Umbilical cord (tissue), 2 donors: Measurements from ENCODE around the gene SLC25A26. TPM values are rescaled to one million over a fixed set of nuclear protein-coding genes. Genes with fewer than 3 reads are reported as not detected.

Experiments
- DNase-seq: peaks from one replicate; pipeline ENCODE4 v3.0.0-alpha.2; 2015; ENCODE audit warnings: low spot score
- total RNA-seq: library from RNA; depleted of rRNA; stranded (reverse); fragments of >200 nt; gene quantifications from one replicate; pipeline ENCODE4 v1.2.3, GENCODE V29; 2014; ENCODE audit warnings: low replicate concordance; ENCODE audit not compliant: insufficient read depth

SLC25A26 gene
- total RNA-seq, 1 donor from 2014 or later, result 10.6 TPM

DNA sequence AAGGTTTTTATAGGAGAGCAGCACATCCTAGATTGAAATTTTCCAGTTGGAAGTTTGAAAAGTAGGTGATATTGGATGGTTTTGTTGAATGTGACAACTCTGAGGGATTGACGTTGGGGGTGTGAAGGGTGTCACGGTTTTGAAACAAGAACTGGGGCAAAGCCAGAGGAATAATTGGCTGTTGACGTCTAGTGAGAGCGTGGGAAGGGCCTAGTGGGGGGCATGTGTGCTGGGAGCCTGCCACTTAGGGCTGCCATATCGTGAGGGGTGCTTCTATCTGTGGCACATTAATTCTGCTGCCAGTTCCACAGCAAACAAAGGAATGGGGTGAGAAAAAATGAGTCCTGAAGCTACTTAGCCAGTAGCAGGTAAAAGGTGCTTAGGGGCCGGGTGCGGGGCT is 150.6 kb downstream of the SLC25A26 start:
- DNase-seq, result no peak

DNA sequence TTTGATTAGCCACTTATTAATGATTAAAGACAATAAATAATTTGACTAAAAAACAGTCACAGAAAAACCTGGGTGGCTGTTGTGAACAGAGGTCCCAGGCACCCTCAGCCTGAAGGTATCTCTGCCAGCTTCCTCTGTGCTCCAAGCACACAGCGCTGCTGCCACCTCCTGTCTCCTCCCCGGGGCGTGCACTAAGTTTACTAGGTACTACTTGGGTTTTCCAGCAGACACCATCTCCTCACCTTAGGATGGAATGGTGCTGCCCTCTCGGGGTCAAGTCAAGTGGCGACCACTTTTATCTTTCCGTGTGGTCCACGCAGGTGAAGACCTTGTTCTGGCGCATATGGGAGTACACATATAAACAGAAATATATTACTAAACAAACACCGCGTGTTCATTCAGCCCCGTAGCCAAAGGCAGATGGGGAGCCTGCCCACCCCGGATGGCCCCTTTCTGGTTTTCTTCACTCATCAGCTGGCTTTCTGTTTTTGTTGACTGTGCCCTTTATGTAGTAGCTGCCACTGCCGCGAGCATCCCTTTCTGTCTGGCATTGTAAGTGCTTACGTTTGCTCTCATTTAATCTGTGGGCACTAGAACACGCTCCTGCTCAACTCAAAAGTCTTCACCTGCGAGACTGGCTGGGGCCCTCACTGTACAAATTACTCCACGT is 152.0 kb downstream of the SLC25A26 start:
- DNase-seq, result peak; percentile 51

DNA sequence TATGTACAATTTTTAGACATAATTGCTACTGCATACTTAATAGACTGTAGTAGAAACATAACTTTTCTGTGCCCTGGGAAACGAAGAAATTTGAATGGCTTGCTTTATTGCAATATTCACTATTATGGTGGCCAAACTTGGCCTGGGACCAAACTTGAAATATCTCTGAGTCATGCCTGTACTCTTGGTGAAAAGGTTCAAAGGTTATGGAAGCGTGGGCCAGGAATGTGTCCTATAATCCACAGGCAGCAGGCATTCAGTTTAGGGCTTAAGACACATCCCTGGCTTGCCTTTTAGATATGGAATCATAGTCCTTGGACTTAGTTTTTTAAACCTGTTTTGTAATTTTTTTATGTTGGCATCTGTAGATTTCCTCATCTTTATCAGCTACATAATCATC is 155.8 kb downstream of the SLC25A26 start:
- DNase-seq, result peak; percentile 45

DNA sequence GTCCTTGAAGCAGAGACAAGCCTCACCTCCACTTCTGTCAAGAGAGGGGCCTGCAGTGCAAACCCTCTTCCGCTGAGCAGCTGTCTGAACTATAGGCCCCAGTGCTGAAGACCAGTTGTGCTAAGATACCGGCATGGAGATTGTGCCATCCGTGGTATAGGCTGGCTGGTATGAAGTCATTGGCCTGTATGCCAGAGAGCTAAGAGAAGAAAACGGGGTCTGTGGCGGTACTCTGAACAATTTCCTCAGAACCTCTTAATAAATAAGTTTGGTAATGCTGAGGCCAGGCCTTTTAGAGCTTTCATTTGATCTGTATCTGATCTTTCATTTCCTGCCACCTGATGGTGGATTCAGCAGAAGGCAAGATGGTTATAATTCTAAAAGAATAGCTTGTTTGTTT is 157.0 kb downstream of the SLC25A26 start:
- no peak for DNase-seq

DNA sequence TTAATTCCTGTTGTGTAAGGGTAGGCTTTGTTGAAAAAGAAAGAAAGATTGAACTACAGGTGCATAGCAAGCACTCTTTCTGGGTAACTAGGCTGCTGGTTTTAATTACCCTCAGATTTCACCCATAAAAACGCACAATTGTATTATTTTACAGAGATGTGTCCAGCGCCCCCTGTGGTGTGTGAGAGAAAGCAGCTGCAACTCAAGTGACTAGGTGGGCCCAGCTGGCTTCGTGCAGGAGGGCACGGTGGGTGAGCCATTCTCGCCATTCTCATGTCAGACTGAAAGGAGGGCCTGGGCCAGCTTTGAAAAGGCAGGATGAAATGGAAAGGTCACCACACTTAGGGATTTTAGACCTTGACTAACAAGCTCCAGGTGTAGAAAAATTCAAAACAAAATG is 157.5 kb downstream of the SLC25A26 start:
- no peak for DNase-seq

DNA sequence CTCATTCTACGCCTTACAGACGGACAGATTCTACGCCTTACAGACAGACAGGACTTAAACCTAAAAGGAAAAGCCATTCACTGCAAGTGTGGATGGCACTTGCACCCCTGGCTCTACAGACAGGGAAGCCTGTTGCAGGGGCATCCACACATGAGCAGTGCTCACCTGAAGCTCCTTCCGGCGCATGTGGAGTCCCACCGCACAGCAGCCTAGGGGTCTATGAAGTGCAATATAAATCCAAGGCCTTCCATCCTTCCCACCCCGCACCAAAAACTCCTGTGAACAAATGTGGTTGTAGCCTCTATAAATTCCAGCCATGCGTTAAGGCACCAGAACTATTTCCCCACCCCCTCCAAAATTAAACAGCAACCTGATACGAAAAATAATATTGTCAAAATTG is 158.8 kb downstream of the SLC25A26 start:
- no peak for DNase-seq

DNA sequence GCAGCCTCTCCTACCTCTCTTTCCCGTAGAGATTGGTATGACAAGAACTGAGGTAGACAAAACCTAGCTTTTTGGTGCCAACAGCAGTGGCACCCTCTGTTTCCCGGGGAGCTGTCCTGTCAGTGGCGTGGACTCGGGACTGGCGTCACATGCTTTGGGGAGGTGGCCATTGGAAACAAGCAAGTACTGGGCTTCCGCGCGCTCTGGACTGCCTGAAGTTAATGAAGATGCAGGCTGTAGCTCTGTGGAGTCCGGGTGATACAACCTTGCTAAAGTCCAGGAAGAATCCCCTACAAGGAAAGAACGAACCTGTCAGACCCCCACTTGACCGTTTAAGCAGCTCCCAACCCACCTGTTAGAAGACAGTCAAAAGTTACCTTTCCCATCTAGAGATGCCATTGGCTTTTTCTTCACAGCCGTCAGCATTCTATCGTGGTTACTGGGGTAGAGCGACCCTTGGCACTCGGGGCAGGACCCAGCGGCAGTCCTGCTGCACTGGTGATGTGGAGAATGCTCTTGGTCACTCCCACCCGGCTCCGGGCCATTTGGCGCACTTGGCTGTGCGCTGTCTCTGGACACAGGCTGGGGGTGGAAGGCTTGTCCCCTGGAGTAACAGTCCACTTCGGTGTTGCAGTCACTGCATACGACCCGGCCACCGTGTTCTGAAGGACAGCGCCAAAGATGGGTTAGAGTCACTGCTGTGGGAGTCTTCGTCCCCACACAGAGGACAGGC is 159.6 kb downstream of the SLC25A26 start:
- no peak for DNase-seq

DNA sequence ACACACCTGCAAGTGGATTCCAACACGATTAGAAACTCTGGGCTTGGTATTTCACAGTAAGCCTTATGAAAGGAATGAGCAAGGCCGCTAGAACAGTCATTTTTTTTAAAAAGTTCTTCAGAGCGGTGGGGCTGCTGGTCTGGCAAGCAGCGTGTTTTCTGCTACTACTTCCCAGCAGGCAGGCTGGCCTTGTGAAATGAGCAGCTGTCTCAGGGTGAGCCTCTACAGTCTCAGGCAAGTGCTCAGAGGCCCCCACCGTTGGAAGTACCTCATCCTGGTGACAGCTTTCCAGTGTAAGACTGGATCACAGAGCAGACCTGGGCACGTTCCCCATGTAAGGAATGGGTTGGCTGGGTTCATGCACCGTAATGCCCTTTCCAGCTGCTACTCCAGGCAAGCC is 160.8 kb downstream of the SLC25A26 start:
- DNase-seq, result no peak

DNA sequence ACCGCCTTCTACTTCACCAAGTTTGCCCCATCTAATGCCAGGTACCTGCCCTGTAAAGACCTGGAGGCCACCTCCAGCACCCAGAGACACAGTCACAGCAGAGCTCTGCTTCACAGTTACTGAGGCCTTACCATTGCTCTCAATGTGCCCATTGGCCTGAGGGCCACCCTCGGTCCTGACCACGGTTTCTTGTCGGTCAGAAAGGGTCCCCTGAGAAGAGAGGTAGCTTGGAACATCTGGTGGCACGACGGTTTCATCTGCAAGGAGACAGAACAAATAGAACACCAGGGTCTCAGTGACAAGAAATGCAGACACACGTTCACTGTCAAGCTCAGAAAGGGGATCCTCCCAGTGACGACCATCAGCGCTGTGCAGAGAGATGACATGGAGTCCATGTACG is 161.3 kb downstream of the SLC25A26 start:
- no peak for DNase-seq

DNA sequence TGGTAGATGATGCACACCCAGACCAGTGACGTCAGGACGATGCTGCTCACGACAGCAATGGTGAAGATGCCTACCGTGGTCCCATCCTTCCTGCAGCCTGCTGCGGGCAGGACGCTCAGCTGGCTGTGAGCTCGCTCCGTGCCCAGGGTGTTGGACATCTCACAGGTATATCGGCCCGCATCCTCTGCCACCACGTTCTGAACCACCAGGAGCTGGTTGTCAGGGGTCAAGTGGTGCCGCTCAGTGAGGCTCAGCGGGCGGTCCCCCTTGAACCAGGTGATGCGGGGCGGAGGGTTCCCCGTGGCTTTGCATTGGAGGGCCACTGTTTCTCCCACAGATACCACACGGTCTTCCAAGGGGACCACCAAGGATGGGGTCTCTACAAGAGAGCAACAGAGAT is 162.2 kb downstream of the SLC25A26 start:
- no peak for DNase-seq

DNA sequence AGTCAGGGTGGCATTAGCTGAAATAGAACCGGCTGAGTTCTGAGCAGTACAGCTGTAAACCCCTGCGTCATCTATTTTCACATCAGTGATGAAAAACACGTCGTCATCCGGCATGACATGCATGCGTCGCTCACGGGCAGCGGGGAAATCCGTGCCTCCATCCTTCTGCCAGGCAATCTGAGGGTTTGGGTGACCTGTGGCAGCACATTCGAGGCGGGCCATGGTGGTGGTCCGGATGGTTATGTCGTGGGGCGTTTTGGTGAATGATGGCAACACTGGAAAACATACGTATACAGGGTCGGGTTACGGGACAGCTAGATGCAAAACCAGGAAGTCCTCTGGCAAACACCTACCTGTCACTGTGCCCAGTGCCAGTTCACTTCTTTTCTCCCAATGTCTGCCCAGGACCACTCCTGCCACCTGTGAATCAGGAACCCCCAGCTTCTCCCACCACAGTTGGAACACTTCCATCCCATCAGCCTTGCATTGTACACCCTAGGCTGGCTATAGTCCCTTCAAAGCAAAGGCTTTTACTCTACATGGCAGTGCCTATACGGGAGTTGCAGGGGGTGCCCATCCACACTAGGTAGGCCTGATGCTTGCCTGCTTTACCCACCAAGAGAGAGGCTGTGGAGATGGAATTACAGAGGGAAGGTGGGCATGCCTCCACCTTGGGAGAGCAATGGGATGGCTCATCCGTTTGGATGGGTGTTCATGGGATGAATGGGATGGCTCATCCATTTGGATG is 163.4 kb downstream of the SLC25A26 start:
- DNase-seq, result no peak

DNA sequence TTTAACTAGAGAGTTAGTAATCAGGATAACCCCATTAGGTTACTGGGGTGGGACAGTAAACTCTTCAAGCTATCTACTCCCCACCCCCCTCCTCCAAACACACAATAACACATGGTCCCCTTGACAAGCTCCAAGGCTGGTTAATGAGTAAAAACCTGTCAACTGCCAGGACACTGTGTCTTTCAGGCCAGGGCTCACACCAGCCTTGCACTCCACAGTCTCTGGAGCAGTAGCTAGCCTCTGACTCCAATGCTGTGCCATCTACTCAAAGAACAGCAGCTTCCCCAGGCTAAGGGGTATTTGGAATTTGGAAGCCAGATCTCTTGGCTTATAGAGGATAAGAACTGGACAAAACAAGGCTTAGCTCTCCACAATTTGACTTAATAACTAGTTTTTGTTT is 164.3 kb downstream of the SLC25A26 start:
- DNase-seq, result no peak

DNA sequence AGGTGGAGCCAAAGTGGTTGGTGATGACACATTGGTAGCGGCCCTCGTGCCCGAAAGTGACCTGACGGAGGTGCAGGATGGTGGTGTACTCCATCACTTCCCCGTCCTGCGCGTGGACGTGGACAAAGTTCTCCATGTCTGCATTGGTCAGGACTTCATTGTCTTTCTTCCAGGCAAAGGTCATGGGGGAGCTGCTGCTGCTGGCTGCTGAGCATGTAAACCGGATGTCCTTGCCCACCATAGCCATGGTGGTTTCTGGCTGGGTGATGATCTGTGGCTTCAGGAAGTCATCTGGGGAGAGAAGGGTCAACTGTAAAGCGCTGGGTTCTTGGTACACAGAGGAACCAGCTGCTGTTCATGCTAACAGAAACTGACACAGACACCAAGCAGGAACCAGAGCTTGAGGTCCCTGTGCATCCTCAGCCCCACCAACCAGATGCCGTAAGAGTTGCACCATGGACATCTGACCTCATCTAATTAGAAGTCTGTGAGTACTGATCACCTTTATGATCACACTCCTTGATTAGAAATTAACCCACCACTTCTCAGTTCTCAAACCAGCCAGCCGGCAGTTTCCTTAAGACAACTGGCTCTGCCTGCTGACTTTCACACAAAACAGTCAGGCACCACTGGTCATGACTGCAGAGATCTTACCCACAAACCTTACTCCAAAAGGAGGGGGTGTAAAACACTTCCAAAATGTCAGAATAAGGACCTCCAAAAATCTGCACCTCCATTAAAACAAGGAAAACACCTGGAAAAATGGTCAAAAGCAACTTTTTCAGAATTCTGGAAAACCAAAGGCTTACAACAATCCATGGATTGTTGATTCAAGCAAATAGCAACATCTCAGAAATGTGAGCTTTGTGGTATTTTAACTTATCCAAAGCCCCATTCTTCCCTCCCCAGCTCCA is 165.5 kb downstream of the SLC25A26 start:
- no peak for DNase-seq

DNA sequence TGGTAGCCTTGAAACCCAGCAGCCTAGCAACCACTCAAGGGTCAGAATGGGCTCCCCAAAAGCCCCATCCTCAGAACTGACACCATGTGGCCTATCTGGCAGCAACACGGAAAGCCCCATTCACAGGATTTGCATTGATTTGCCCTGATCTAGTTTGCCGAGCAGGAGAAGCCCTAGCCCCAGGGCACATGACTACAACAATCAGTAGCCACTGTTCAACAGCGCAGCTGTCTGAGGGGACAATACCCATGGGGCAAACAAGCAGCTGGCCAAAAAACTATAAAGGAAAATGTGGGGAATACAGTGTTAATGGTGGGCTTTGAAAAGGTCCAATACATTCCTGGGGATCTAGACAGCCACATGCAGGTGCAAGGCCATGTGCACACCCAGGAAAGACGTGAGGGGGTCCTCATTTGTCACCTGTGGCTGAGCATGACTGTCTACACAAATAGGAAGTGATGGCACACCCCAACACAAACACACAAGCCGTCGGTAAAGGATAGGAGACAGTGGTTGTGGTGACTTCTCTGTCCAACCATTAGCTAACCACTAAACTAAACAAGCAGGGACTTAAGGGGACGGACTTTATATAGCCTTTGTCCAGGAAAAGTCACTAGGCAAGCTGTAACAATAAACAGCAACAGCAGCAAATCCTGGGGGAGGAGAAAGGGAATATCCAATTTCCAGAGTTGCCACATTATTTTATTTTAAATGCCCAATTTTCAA is 166.3 kb downstream of the SLC25A26 start:
- no peak for DNase-seq

DNA sequence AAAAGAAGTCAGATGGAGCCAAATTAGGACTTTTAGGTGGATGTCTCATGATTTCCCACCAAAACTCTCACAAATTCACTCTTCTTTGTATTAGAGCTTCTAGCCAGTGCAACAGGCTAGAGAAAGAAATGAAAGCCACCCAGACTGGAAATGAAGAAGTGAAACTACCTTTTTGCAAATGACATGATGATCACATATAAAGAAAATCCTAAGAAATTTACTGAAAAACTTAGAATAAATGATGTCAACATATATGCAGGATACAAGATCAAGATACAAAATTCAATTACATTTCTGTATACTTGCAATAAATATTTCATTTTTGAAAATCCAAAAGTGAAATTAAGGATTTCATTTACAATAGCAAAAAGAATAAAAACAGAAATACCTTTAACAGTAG is 169.2 kb downstream of the SLC25A26 start:
- DNase-seq, result no peak

DNA sequence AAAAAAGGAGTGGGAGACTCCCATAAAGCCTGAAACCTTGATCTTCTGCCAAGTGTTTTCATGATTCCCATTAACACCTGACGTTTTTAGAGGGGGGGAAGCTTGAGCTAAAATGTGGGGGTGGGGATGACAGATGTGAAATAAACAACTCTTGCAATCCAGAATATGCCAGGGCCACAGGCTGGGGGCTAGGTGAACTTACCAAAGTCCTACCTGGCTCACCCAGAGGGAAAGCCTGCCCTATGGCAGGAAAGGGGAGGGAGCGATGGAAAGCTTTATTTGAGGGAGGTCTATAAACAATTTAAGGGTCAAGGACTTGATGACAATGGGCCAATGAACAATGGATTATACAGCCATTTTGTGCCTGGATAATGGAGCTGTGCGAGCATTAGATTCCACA is 171.7 kb downstream of the SLC25A26 start:
- DNase-seq, result no peak

DNA sequence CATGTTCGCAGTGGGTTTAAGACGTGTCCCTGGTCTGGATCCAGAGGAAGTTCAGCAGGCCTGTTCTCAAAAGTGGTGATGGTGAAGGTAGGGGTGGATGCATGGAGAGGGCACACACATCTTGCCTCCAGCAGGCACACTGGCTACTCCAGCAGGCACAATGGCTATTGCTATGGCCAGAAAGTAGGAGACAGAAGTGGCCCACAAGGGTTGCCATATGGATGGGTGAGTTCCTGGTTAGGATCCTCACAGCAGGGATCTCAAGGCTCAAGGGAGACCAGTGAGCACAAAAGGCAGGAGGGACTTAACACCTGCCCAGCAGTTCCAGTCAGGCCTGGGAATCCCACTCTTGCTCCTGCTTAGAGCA is 172.1 kb downstream of the SLC25A26 start:
- no peak for DNase-seq

DNA sequence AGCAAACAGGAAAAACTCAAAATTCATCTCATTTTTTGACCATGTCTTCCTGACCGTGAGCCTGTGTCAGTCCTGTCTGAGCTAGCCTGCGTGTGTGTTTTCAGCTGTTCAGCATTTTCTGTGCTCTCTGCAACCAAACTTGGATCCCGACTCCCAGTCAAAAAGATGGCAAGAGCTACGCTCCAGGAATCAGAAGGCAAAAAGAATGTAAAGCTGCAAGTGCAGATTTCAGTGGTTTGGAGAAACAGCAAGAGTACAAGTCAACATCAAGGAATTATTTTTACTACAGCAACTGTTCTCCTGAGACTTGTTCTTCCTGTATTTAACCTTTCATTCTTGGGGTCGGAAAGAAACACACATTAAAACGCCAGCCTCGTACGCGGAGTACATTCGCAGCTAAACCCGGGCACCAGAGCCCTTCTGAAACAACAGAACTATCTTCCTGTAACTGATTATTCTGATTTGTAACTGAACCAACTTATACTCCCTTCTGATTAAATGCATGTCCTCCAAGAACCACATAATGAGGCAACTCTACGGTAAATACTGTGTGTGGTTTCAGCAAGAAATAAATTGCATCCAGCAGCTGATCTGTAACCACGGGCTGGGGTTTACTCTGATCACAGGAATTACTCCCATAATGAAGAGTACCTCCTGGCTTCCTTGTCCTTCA is 172.7 kb downstream of the SLC25A26 start:
- DNase-seq, result peak; percentile 41

DNA sequence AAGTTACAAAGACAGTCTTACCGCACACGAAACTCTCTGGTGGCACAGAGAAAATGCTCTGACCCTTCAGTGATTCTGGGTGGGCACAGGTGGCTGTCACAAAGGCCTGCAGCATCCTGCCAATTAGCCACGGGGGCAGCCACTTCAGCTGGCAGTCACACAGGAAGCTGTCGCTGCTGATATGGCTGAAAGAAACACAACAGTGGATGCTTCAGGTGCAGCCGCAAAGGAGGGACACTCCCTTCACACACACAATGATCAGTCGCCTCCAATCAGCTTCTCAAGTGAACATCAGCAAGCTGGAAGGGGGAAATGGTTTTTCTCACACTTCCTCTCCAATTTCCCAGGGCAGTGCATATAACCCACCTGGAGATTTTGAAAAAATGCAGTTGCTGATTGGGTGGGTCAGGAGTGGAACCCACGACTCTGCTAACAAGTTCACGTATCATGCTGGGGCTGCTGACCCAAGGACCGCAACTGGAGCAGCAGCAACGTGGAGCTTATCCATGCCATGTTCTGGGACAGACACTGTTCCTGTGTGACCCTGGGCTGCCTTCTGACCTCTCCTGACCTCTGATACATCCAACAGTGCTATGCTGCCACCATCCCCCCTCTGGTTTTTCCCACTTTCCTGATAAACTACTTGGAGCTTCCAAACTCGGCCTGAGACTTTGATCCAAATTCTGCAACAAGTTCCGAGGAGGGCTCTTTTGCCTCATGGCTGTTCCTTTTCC is 173.4 kb downstream of the SLC25A26 start:
- DNase-seq, result no peak

DNA sequence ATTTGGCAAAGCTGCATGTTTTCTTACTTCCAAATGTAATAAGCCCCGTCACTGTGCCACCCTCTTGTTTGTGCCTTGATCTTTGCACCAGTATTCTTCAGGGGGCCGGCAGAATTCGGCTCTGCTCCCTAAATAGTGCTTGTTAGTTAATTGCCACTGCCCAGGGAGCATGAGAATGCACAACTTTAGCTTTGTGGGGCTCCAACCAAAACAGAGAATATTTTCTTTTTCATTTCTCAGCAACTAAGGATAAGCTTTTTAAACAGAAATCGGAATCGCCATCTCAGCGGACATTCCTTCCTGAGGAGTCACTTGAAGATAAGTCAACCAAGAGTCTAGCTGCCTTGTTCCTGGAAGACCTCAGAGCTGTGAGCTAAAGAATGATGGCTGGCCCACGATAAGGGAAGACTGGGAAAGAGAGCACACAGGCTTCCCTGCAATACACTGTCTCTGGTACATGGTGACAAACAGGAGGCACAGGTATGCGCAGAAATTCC is 174.0 kb downstream of the SLC25A26 start:
- DNase-seq, result peak; percentile 71
